ENCODE results near the gene DHX15. TPM values are rescaled to one million over a fixed set of nuclear protein-coding genes. Genes with fewer than 3 reads are reported as not detected.

DHX15 gene
- total and polyA plus RNA-seq, 2 of the 13 experiments (the other 11 are each of a cell fraction or from before 2014, with no cell fraction given) = 92.9 to 165 TPM

DNA sequence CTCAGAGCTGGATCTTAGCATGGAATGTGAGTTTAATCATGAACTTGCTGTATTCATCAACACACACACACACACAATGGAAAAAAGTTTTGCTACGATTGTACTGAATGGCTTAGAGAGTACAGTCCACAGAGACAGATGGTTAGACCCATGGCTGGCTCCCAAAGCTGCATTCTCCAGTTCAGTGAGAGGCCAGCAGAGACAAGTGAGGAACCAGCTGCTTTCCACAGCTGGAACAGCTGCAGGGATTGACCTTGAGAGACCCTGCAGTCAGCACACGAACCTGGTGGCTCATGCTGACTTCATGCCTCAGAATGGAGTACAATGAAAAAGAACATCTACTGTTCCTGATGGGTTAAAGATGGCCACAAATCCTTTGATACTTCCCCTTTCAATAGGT is 94.5 kb downstream of the DHX15 start (continued):
- TF ChIP-seq, protein P1, sequence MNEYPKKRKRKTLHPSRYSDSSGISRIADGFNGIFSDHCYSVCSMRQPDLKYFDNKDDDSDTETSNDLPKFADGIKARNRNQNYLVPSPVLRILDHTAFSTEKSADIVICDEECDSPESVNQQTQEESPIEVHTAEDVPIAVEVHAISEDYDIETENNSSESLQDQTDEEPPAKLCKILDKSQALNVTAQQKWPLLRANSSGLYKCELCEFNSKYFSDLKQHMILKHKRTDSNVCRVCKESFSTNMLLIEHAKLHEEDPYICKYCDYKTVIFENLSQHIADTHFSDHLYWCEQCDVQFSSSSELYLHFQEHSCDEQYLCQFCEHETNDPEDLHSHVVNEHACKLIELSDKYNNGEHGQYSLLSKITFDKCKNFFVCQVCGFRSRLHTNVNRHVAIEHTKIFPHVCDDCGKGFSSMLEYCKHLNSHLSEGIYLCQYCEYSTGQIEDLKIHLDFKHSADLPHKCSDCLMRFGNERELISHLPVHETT (CRISPR knock-in tag; conservative IDR thresholded peaks at IDR 0.05) = no peak
- no peak for TF ChIP-seq NR3C1 (CRISPR knock-in tag; IDR thresholded peaks at IDR 0.05)
- no peak for TF ChIP-seq MBNL3 (CRISPR knock-in tag; conservative IDR thresholded peaks at IDR 0.05)
- TF ChIP-seq, protein P2, sequence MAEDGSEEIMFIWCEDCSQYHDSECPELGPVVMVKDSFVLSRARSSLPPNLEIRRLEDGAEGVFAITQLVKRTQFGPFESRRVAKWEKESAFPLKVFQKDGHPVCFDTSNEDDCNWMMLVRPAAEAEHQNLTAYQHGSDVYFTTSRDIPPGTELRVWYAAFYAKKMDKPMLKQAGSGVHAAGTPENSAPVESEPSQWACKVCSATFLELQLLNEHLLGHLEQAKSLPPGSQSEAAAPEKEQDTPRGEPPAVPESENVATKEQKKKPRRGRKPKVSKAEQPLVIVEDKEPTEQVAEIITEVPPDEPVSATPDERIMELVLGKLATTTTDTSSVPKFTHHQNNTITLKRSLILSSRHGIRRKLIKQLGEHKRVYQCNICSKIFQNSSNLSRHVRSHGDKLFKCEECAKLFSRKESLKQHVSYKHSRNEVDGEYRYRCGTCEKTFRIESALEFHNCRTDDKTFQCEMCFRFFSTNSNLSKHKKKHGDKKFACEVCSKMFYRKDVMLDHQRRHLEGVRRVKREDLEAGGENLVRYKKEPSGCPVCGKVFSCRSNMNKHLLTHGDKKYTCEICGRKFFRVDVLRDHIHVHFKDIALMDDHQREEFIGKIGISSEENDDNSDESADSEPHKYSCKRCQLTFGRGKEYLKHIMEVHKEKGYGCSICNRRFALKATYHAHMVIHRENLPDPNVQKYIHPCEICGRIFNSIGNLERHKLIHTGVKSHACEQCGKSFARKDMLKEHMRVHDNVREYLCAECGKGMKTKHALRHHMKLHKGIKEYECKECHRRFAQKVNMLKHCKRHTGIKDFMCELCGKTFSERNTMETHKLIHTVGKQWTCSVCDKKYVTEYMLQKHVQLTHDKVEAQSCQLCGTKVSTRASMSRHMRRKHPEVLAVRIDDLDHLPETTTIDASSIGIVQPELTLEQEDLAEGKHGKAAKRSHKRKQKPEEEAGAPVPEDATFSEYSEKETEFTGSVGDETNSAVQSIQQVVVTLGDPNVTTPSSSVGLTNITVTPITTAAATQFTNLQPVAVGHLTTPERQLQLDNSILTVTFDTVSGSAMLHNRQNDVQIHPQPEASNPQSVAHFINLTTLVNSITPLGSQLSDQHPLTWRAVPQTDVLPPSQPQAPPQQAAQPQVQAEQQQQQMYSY (CRISPR knock-in tag; IDR thresholded peaks at IDR 0.05) = no peak
- TF ChIP-seq, protein P3, sequence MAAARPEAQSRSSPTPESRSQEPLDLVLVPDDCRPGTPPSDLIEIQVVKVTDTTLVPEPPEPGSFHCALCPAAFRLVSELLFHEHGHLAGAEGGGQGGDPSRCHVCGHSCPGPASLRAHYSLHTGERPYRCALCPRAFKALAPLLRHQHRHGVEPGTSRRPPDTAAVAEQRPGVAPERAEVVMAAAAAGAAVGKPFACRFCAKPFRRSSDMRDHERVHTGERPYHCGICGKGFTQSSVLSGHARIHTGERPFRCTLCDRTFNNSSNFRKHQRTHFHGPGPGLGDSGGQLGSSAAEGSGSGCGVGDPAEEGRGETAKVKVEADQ (CRISPR knock-in tag; IDR thresholded peaks at IDR 0.05; ENCODE audit: borderline replicate concordance) = no peak
- no peak for TF ChIP-seq BHLHE40 (IDR thresholded peaks at IDR 0.05; ENCODE audit: low read length)
- no peak for TF ChIP-seq HNRNPL (IDR thresholded peaks at IDR 0.05; ENCODE audit: low read depth, low read length)
- TF ChIP-seq MYNN (CRISPR knock-in tag; IDR thresholded peaks at IDR 0.05; ENCODE audit: low read depth) = no peak
- no peak for TF ChIP-seq ZKSCAN1 (IDR thresholded peaks at IDR 0.05; ENCODE audit: low read length)
- TF ChIP-seq, protein P4, sequence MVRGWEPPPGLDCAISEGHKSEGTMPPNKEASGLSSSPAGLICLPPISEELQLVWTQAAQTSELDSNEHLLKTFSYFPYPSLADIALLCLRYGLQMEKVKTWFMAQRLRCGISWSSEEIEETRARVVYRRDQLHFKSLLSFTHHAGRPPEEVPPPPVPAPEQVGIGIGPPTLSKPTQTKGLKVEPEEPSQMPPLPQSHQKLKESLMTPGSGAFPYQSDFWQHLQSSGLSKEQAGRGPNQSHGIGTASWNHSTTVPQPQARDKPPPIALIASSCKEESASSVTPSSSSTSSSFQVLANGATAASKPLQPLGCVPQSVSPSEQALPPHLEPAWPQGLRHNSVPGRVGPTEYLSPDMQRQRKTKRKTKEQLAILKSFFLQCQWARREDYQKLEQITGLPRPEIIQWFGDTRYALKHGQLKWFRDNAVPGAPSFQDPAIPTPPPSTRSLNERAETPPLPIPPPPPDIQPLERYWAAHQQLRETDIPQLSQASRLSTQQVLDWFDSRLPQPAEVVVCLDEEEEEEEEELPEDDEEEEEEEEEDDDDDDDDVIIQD (CRISPR knock-in tag; IDR thresholded peaks at IDR 0.05; ENCODE audit: low read depth) = no peak

All from HepG2 (cell line).